ENCODE data around the gene ZNF223. TPM values are rescaled to one million over a fixed set of nuclear protein-coding genes. Genes with fewer than 3 reads are reported as not detected.
A peak's percentile ranks its signal among the peaks of the same experiment; 100 is the strongest.

The ZNF223 gene
- total RNA-seq, 6 experiments from 2014 or later: 2.3 to 4.1 (median 2.6) TPM

- H3K36me3 Mint-ChIP-seq (ENCODE audit: low read depth): peaks cover 79% of the 10 kb centered on the region
- no peak overlapping the region for H3K27ac Mint-ChIP-seq
- no peak for DNase-seq
- peaks cover 9% of the 10 kb centered on the region for H3K4me1 Mint-ChIP-seq (ENCODE audit: low read depth)
- TF ChIP-seq CTCF (IDR thresholded peaks at IDR 0.05): no peak
- H3K9me3 Mint-ChIP-seq: peaks cover 56% of the 10 kb centered on the region
- no peaks in the 10 kb centered on the region for H3K27me3 Mint-ChIP-seq (ENCODE audit: insufficient read depth)
- H3K4me3 Mint-ChIP-seq: no peak overlapping the region
These were observed 55.9 kb downstream of the ZNF223 start for GRCh38 chr19:44107751-44108150.

DNA sequence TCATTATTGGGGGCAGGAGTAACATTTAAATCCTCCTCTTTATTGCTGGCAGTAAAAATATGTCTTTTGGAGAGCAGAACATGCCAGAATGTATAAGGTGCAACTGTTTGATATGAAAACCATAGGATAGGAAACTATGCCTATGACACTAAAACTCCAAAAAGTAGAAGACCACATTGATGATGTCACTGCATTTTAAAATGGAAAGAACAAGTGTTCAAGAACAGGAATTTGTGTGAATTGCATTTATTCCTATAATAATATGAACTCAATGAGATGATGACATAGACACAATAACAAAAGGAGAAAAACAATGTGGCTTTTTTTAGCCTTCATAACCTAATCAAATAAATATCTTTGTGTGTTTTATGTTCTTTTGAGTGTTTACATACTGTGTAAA, 57.6 kb downstream of the ZNF223 start:
- Mint-ChIP-seq H3K9me3 (peaks cover 56% of the 10 kb centered on the region), H3K4me1 (ENCODE audit: low read depth) (peaks cover 15% of the 10 kb centered on the region), H3K27ac (no peak overlapping the region), H3K4me3 (no peak overlapping the region), H3K36me3 (ENCODE audit: low read depth) (peaks cover 63% of the 10 kb centered on the region), H3K27me3 (ENCODE audit: insufficient read depth) (no peaks in the 10 kb centered on the region)
- no peak for TF ChIP-seq CTCF (IDR thresholded peaks at IDR 0.05)
- no peak for DNase-seq

GRCh38 chr19:44111910-44112463, 60.2 kb downstream of the ZNF223 start:
- Mint-ChIP-seq H3K9me3 (peaks cover 41% of the 10 kb centered on the region), H3K4me1 (ENCODE audit: low read depth) (peaks cover 26% of the 10 kb centered on the region), H3K27me3 (ENCODE audit: insufficient read depth) (no peaks in the 10 kb centered on the region), H3K27ac (peak overlapping the region; percentile 96; the same call in 1 of the 2 replicates), H3K4me3 (peak overlapping the region; percentile 98), H3K36me3 (ENCODE audit: low read depth) (peaks cover 46% of the 10 kb centered on the region)
- no peak for TF ChIP-seq CTCF (IDR thresholded peaks at IDR 0.05)
- peak; percentile 73 for DNase-seq

DNA sequence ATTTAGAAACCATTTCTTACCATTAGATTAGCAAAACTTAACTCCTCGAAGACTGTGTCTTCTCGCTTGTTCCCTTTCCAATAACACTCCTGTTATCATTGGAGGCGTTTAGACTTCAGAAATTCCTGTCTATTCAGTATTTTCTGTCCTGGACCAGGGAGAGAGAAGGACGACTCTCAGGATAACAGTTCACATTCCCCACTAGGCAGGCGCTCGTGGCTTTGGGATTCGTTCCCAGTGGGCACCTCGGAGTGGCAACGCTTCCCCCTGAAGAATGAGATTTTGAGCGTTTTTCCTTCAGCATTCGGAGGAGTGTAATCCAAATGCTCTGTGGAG, 60.9 kb downstream of the ZNF223 start:
- peak overlapping the region; percentile 98 for H3K4me3 Mint-ChIP-seq
- TF ChIP-seq CTCF (IDR thresholded peaks at IDR 0.05): no peak
- no peaks in the 10 kb centered on the region for H3K27me3 Mint-ChIP-seq (ENCODE audit: insufficient read depth)
- no peak for DNase-seq
- peaks cover 26% of the 10 kb centered on the region for H3K4me1 Mint-ChIP-seq (ENCODE audit: low read depth)
- H3K27ac Mint-ChIP-seq: peak overlapping the region; percentile 96
- H3K9me3 Mint-ChIP-seq: peaks cover 34% of the 10 kb centered on the region
- H3K36me3 Mint-ChIP-seq (ENCODE audit: low read depth): peaks cover 39% of the 10 kb centered on the region

- Mint-ChIP-seq H3K9me3 (peaks cover 29% of the 10 kb centered on the region), H3K4me3 (peak within 1 kb of the TSS; percentile 98), H3K4me1 (ENCODE audit: low read depth) (peaks cover 26% of the 10 kb centered on the region), H3K36me3 (ENCODE audit: low read depth) (peaks cover 38% of the 10 kb centered on the region), H3K27me3 (ENCODE audit: insufficient read depth) (no peaks in the 10 kb centered on the region), H3K27ac (peak within 1 kb of the TSS; percentile 96)
- DNase-seq: peak; percentile 98
- no peak for TF ChIP-seq CTCF (IDR thresholded peaks at IDR 0.05)
These were observed 61.4 kb downstream of the ZNF223 start, which contains the start of gene ZNF225 for GRCh38 chr19:44113138-44113783. Gene ZNF225, plus strand, starts transcription at chr19:44113399. Its CDS starts 2,429 bp downstream, at chr19:44115828.
